K562 (cell line): ENCODE data around the gene GPC3. TPM values are rescaled to one million over a fixed set of nuclear protein-coding genes. Genes with fewer than 3 reads are reported as not detected.

ENCODE experiments used
- ATAC-seq: fragments of 200-7000 bp; cut with Tn5 transposase; 3 replicates; pipeline ENCODE4 v1.9.1; 2020; ENCODE audit warnings: moderate library complexity
- BruUV-seq: library from RNA; stranded (reverse); fragments of 400-500 nt; replicated peaks from 2 replicates; lab custom pipeline; 2021; lab: Mats Ljungman, UMichigan
- CTCF ChIA-PET: fragments of 300-600 bp; formaldehyde crosslinking; extraction: SDS; loops from one replicate; lab custom pipeline; 2021; ENCODE audit warnings: low intra/inter-chr PET ratio; lab: Yijun Ruan, JAX
- POLR2A ChIA-PET: fragments of 300-600, 350-650 bp; sonication (Branson Sonifier 250); formaldehyde crosslinking; extraction: SDS; loops from one replicate; lab custom pipeline; 2021; ENCODE audit warnings: antibody characterized with exemption, inconsistent platforms; lab: Yijun Ruan, JAX
- DNase-seq, 4 experiments: peaks; one replicate each; pipeline versions ENCODE4 v3.0.0 to v3.0.0-alpha.2; 2011 to 2018; ENCODE audit warnings: low spot score in 3 of 4, mixed read lengths in 3 of 4; ENCODE audit errors: extremely low read depth in 1 of 4
- FAIRE-seq: peaks from 2 replicates; lab custom pipeline; 2011; peaks lifted over from hg19 to GRCh38; lab: Jason Lieb, UNC
- H2AFZ ChIP-seq: 2 replicates; pipeline ENCODE4 v1.6.0; 2011; ENCODE audit warnings: low read depth, low read length, control low read depth, inconsistent platforms
- H3K27ac ChIP-seq: fragments of 200-600 bp; 3 replicates; pipeline ENCODE4 v1.8.0; 2011; ENCODE audit warnings: low read depth, mild to moderate bottlenecking, control low read depth, inconsistent platforms, low read length, moderate library complexity, mixed read lengths; ENCODE audit errors: extremely low read depth
- H3K27me3 ChIP-seq, 2 experiments: fragments of 300-600 bp in 1 of 2; 2 replicates in 1 of 2; 3 replicates in 1 of 2; pipeline versions ENCODE4 v1.6.0 to v1.8.0; 2011; ENCODE audit warnings: inconsistent platforms in 2 of 2, low read length in 2 of 2, mild to moderate bottlenecking in 1 of 2, mixed read lengths in 1 of 2, moderate library complexity in 1 of 2; ENCODE audit not compliant: control insufficient read depth in 2 of 2, insufficient read depth in 2 of 2
- H3K36me3 ChIP-seq: fragments of 300-600 bp; 3 replicates; pipeline ENCODE4 v1.8.0; 2011; ENCODE audit warnings: mild to moderate bottlenecking, low read length, inconsistent platforms; ENCODE audit not compliant: control insufficient read depth, insufficient read depth
- H3K4me1 ChIP-seq, 2 experiments: fragments of 200-600 bp in 1 of 2; replicated peaks in 1 of 2; 2 replicates in 1 of 2; 3 replicates in 1 of 2; pipeline versions ENCODE4 v1.5.1 to v1.8.0; 2011; ENCODE audit warnings: inconsistent platforms in 2 of 2, low read length in 2 of 2, mild to moderate bottlenecking in 1 of 2, mixed read lengths in 1 of 2, moderate library complexity in 1 of 2; ENCODE audit not compliant: control insufficient read depth in 2 of 2, insufficient read depth in 2 of 2
- H3K4me2 ChIP-seq: 2 replicates; pipeline ENCODE4 v1.6.1; 2011; ENCODE audit warnings: low read length, control low read depth, inconsistent platforms, mixed read lengths; ENCODE audit not compliant: insufficient read depth
- H3K4me3 ChIP-seq: fragments of 200-600 bp; sonication (generic), shearing (Covaris generic); 2 replicates; pipeline ENCODE4 v1.5.1; 2016; ENCODE audit warnings: control low read depth, inconsistent platforms
- H3K79me2 ChIP-seq: fragments of 200-600 bp; 3 replicates; pipeline ENCODE4 v1.8.0; 2011; ENCODE audit warnings: low read length, inconsistent platforms; ENCODE audit not compliant: control insufficient read depth, insufficient read depth
- H3K9ac ChIP-seq, 2 experiments: 2 replicates each; pipeline versions ENCODE4 v1.6.0 to v1.6.1; 2011; ENCODE audit warnings: low read depth in 2 of 2, low read length in 2 of 2, control low read depth in 1 of 2, inconsistent platforms in 1 of 2, mild to moderate bottlenecking in 1 of 2, mixed read lengths in 1 of 2; ENCODE audit not compliant: insufficient read depth in 1 of 2
- H3K9me1 ChIP-seq: one replicate; pipeline ENCODE4 v1.6.0; 2011; ENCODE audit warnings: inconsistent platforms, mild to moderate bottlenecking, low read length, moderate library complexity; ENCODE audit not compliant: control insufficient read depth, insufficient read depth
- H3K9me3 ChIP-seq: replicated peaks from 2 replicates; pipeline ENCODE4 v1.5.1; 2011; ENCODE audit warnings: low read depth, low read length, inconsistent platforms; ENCODE audit not compliant: control insufficient read depth, insufficient read depth
- H4K20me1 ChIP-seq: replicated peaks from 2 replicates; pipeline ENCODE4 v1.6.1; 2011; ENCODE audit warnings: low read length, inconsistent platforms, mixed read lengths; ENCODE audit not compliant: control insufficient read depth, insufficient read depth
- ADNP ChIP-seq: fragments of 200-800 bp; sonication (Bioruptor generic); IDR thresholded peaks from 2 replicates; pipeline ENCODE4 v1.6.1; 2016; ENCODE audit warnings: missing genetic modification characterization, missing compliant biosample characterization
- KAT8 ChIP-seq: fragments of 450-650 bp; IDR thresholded peaks from 2 replicates; pipeline ENCODE4 v1.6.1; 2016; ENCODE audit warnings: low read depth, mild to moderate bottlenecking
- MAFF ChIP-seq: IDR thresholded peaks from 2 replicates; pipeline ENCODE4 v1.6.1; 2012; ENCODE audit warnings: low read length, improper control_type of control experiment
- MAZ ChIP-seq, 2 experiments: fragments of 450-650 bp in 1 of 2; sonication (generic) in 1 of 2; formaldehyde crosslinking; IDR thresholded peaks in 1 of 2; conservative IDR thresholded peaks in 1 of 2; 2 replicates each; pipeline versions ENCODE4 v1.4.0 to v1.5.0; 2020; ENCODE audit warnings: mild to moderate bottlenecking in 1 of 2, missing genetic modification reagents in 1 of 2
- PYGO2 ChIP-seq: fragments of 450-650 bp; IDR thresholded peaks from 2 replicates; pipeline ENCODE4 v1.6.1; 2016; ENCODE audit warnings: mild to moderate bottlenecking, missing genetic modification characterization, moderate library complexity, missing compliant biosample characterization
- RFX7 ChIP-seq: fragments of 250-450 bp; sonication (Bioruptor Pico); IDR thresholded peaks from 2 replicates; pipeline ENCODE4 v1.5.1; 2021; ENCODE audit warnings: mild to moderate bottlenecking
- RNF2 ChIP-seq: sonication (generic); IDR thresholded peaks from 2 replicates; pipeline ENCODE4 v1.6.1; 2016
- THRAP3 ChIP-seq: fragments of 450-650 bp; IDR thresholded peaks from 2 replicates; pipeline ENCODE4 v1.6.1; 2016; ENCODE audit warnings: mild to moderate bottlenecking, inconsistent platforms, borderline replicate concordance
- TOE1 ChIP-seq, 2 experiments: fragments of 450-650 bp in 1 of 2; sonication (generic) in 1 of 2; formaldehyde crosslinking in 1 of 2; IDR thresholded peaks; 2 replicates each; pipeline versions ENCODE4 v1.7.1 to v1.8.0; 2016 to 2022; ENCODE audit warnings: borderline replicate concordance in 2 of 2, mild to moderate bottlenecking in 2 of 2, antibody characterized with exemption in 1 of 2, inconsistent platforms in 1 of 2, low read depth in 1 of 2, missing genetic modification reagents in 1 of 2, moderate library complexity in 1 of 2
- ZNF583 ChIP-seq: fragments of 250-450 bp; sonication (Bioruptor Pico); IDR thresholded peaks from 2 replicates; pipeline ENCODE4 v1.4.0; 2020
- WGBS: fragments of 100-300 bp; shearing (Covaris generic); methylation state at CpG from one replicate; pipeline ENCODE4 v1.1.6; 2016; ENCODE audit warnings: low coverage, mixed read lengths; ENCODE audit not compliant: insufficient coverage; ENCODE audit errors: missing lambda C conversion rate; 5-methylcytosine and 5-hydroxymethylcytosine counted together
- in situ Hi-C: fragments of 300-500 bp; cut with MboI; formaldehyde crosslinking; loops from 4 replicates; pipeline ENCODE4 v1.15.0; 2018; ENCODE audit warnings: inconsistent platforms, mixed read lengths
- intact Hi-C: fragments of 100-400 bp; cut with micrococcal nuclease; formaldehyde crosslinking; loops from 2 replicates; pipeline ENCODE4 v1.14.2; 2022
- polyA plus RNA-seq, 8 experiments: library from polyadenylated mRNA; depleted of rRNA in 4 of 8; stranded (reverse) in 5 of 8; unstranded in 3 of 8; fragments of >200 nt; fragmentation: Nextera tagmentation in 2 of 8; fragmentation: Illumina TruSeq in 1 of 8; extraction: Ambion mirVana in 2 of 8; extraction: Trizol in 1 of 8; gene quantifications; 2 replicates each; pipeline versions ENCODE4 v1.2.1 to v1.2.3, GENCODE V29; 2011 to 2014; ENCODE audit warnings: inconsistent platforms in 1 of 8, missing spikeins in 1 of 8
- total RNA-seq, 7 experiments: library from RNA; depleted of rRNA in 6 of 7; stranded (reverse); fragments of >200 nt in 6 of 7; fragmentation: Illumina TruSeq in 2 of 7; extraction: Trizol in 2 of 7; gene quantifications; 2 replicates each; pipeline versions ENCODE4 v1.2.1 to v1.2.3, GENCODE V29; 2011 to 2021; ENCODE audit warnings: low replicate concordance in 1 of 7
- TF ChIP-seq, protein P1 (sequence below): fragments of 450-650 bp; formaldehyde crosslinking; IDR thresholded peaks from 2 replicates; pipeline ENCODE4 v1.4.0; 2022; ENCODE audit warnings: missing genetic modification characterization

The GPC3 gene
- total and polyA plus RNA-seq, 9 of the 15 experiments (the other 6 are each of a cell fraction or from before 2014, with no cell fraction given) = 0.42 TPM; not detected in 8

- no peak for DNase-seq
- Histone ChIP-seq H2AFZ (no peak overlapping the region), H3K4me2 (no peak overlapping the region), H3K4me3 (no peak overlapping the region), H3K9me3 (no peaks in the 10 kb centered on the region), H3K27me3 (no peaks in the 10 kb centered on the region), H3K79me2 (no peaks in the 10 kb centered on the region), H3K4me1 (no peaks in the 10 kb centered on the region), H3K9me1 (no peaks in the 10 kb centered on the region), H3K9ac (no peak overlapping the region), H3K36me3 (no peaks in the 10 kb centered on the region), H4K20me1 (no peaks in the 10 kb centered on the region), H3K27ac (no peak overlapping the region)
- 0% methylated on average over 2 of the region's 2 CpGs for WGBS
- POLR2A ChIA-PET = no interaction called here
- in situ Hi-C loops = no loop called here
- BruUV-seq = no TSS peak
- intact Hi-C loops = no loop called here
- CTCF ChIA-PET = no interaction called here
- ATAC-seq = no peak
- no peak for FAIRE-seq
- TF ChIP-seq, protein P1, sequence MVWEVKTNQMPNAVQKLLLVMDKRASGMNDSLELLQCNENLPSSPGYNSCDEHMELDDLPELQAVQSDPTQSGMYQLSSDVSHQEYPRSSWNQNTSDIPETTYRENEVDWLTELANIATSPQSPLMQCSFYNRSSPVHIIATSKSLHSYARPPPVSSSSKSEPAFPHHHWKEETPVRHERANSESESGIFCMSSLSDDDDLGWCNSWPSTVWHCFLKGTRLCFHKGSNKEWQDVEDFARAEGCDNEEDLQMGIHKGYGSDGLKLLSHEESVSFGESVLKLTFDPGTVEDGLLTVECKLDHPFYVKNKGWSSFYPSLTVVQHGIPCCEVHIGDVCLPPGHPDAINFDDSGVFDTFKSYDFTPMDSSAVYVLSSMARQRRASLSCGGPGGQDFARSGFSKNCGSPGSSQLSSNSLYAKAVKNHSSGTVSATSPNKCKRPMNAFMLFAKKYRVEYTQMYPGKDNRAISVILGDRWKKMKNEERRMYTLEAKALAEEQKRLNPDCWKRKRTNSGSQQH = no peak
- no peak for TF ChIP-seq ADNP
- no peak for TF ChIP-seq ZNF583 (CRISPR knock-in tag)
- TF ChIP-seq RFX7 (CRISPR knock-in tag) = no peak
- no peak for TF ChIP-seq THRAP3
- no peak for TF ChIP-seq RNF2
- TF ChIP-seq TOE1 (IDR thresholded peaks at IDR 0.05; ENCODE audit: borderline replicate concordance) = no peak
- TF ChIP-seq TOE1 (CRISPR knock-in tag; IDR thresholded peaks at IDR 0.05; ENCODE audit: borderline replicate concordance, low read depth) = no peak
- TF ChIP-seq PYGO2 (tag) = no peak
- TF ChIP-seq KAT8 = no peak
- no peak for TF ChIP-seq MAFF
- TF ChIP-seq MAZ (CRISPR knock-in tag; conservative IDR thresholded peaks at IDR 0.05 in 1 of 2, IDR thresholded peaks at IDR 0.05 in 1 of 2) = no peak
- TF ChIP-seq, all 486 proteins: peak for 0
These were observed 441.7 kb downstream of the GPC3 start for GRCh38 chrX:133543654-133544053.
